HG02870 (cell line): ENCODE results near the gene TNFRSF12A.

ENCODE experiments used
- ATAC-seq: cut with Tn5 transposase; IDR thresholded peaks from one replicate; pipeline ENCODE4 v1.9.1; 2021; ENCODE audit warnings: mild to moderate bottlenecking, moderate library complexity; ENCODE audit not compliant: unreplicated experiment

TNFRSF12A gene

GRCh38 chr16:3010510-3010909 lies 9.7 kb upstream of the TNFRSF12A start:
- no peak for ATAC-seq

GRCh38 chr16:3012246-3012645 lies 7.9 kb upstream of the TNFRSF12A start:
- ATAC-seq = no peak

- no peak for ATAC-seq
These were observed 7.2 kb upstream of the TNFRSF12A start, which contains the start of gene CLDN9 for GRCh38 chr16:3012828-3013420. TSS of gene CLDN9 (plus strand) at chr16:3012923. CDS start at chr16:3013363, 440 bp downstream.

- ATAC-seq = no peak
These were observed 6.6 kb upstream of the TNFRSF12A start for GRCh38 chr16:3013491-3013951.

- no peak for ATAC-seq
These were observed 6.0 kb upstream of the TNFRSF12A start for GRCh38 chr16:3013998-3014690.

GRCh38 chr16:3014971-3015370 lies 5.2 kb upstream of the TNFRSF12A start:
- ATAC-seq = no peak

GRCh38 chr16:3015865-3016521 lies 4.2 kb upstream of the TNFRSF12A start:
- no peak for ATAC-seq

GRCh38 chr16:3017344-3017743 lies 2.8 kb upstream of the TNFRSF12A start:
- no peak for ATAC-seq

GRCh38 chr16:3017794-3018506 lies 2.2 kb upstream of the TNFRSF12A start, which contains the start of gene CLDN6:
TSS of gene CLDN6 (minus strand) at chr16:3018183. CDS start at chr16:3016021, 2,162 bp downstream.
- ATAC-seq = no peak

- no peak for ATAC-seq
These were observed 448 bp upstream of the TNFRSF12A start for GRCh38 chr16:3019594-3020246.

- no peak for ATAC-seq
These were observed 658 bp downstream of the TNFRSF12A start for GRCh38 chr16:3020604-3021448.

- no peak for ATAC-seq
These were observed 1.5 kb downstream of the TNFRSF12A start for GRCh38 chr16:3021449-3022207.

- no peak for ATAC-seq
These were observed 2.1 kb downstream of the TNFRSF12A start for GRCh38 chr16:3022208-3022683.

GRCh38 chr16:3022684-3023414 lies 2.7 kb downstream of the TNFRSF12A start:
- ATAC-seq = no peak

GRCh38 chr16:3023415-3023668 lies 3.2 kb downstream of the TNFRSF12A start:
- no peak for ATAC-seq

- peak; percentile 75 for ATAC-seq
These were observed 3.7 kb downstream of the TNFRSF12A start, which contains the start of the genes HCFC1R1 and THOC6 for GRCh38 chr16:3023669-3024478. TSS of gene HCFC1R1 (minus strand) at chr16:3023942. CDS start at chr16:3023941, 1 bp downstream. TSS of gene THOC6 (plus strand) at chr16:3024035. CDS start at chr16:3024327, 292 bp downstream.
